ENCODE data around the gene GSG1L.

Gene GSG1L

DNA sequence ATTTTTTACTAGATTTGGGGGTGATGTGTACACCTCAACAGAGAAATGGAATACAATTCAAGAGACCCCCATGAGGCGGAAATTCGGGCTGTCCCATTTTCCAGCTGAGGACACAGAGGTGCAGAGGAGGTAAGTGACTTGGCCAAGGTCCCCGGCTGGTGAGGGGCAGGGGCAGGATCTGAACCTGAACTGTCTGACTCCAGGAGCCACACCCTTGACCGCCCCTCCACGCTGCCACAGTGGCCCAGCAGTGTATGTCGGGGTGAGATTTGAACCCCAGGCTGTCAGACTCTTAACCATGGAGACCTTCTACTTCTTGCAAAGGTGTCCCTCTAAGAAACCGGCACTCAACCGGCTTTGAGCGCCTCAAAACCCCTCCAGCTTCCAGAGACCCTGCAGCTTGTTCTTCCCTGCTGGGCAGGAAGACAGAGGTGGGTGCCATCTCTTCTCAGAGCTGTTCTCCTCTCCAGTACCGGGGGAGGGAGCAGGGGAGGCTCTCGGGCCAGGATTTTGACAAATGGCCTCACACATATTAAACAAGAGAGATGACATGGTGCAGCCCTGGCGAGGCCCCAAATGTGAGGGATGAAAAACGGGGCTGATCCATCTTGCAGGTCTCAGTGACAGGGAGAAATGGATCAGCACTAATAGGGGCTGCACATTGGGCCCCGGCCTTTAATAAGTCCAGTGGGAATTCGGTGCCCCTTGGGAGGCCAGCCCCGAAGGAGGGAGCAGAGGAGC, 222.3 kb downstream of the GSG1L start:
- no peak for DNase-seq

DNA sequence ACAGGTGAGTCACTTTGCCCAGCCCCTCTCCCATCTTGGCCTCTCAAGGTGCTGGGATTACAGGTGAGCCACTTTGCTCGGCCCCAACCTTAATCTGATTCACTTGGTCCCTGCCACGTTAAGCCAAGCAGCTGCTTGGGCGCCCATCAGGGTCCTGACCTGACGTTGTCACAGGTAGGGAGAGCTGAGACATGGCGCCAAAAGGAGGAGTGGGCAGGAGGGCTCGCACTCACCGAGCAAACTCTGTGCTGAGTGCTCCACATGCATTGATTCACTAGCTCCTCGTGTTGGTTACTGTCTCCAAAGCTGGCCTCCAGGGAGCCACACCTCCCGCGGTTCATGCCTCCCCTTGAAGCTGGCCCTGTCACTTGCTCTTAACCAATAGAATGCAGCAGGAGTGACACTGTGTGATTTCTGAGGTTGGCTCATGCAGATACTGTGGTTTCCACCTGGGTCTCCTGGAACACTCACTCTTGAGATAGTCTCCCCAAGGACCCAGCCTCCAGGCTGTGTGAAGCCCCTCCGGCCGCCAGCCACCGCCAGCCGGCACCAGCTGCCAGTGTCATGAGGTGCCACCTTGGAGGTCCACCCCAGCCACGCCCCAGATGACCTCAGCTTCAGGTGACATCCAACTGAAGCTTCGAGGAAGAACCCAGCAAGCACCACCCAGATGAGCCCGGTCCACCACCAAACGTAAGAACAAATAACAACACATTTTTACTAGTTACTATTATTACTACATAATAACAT, 223.0 kb downstream of the GSG1L start:
- no peak for DNase-seq

DNA sequence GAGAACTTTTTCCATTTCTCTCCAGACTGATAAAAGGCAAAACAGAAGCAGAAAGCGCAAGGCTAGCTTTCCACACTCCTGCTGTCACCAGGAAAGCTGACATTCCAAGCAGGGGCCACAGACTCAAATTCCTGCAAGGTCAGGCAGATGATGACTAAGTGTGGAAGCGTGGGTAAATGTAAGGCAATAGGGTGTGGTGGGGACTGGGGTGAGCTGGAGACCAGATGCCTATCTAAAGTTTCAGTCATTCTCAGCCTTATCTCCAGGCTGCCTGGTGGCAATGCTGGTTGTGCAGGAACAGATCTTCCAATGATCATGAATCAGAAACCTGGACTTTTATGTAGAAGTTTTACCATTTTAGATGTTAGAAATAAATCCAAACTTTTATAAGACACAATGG, 224.1 kb downstream of the GSG1L start:
- DNase-seq: no peak

DNA sequence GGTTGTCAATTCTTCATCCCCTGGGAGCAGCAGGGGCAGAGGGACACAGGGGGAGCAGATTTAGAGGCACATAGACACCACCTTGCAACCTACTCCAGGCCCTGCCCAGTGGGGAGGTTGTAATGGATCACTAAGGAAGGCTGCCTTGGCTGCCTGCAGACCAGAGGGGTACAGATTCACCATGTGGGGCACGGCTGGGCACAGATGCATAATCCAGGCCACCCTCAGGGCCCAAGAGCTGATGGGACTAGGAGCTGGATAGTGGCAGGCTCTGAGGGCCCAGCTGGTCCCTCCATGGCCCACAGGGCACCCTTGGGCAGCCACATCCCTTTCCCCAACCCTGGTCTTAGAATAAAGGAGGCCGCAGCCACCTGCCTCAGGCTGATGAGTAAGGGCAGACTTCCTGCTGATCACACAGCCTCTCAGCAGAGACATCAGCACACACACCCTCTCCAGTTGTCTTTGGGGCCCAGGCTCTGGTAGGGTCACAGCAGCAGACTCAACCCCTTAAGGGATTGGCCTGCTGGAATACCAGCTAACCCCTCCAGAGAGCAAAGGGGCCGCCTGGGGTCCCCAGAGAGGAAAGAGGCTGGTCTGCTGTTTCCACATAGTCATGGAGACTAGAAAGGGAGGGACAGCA, 224.9 kb downstream of the GSG1L start:
- no peak for DNase-seq

DNA sequence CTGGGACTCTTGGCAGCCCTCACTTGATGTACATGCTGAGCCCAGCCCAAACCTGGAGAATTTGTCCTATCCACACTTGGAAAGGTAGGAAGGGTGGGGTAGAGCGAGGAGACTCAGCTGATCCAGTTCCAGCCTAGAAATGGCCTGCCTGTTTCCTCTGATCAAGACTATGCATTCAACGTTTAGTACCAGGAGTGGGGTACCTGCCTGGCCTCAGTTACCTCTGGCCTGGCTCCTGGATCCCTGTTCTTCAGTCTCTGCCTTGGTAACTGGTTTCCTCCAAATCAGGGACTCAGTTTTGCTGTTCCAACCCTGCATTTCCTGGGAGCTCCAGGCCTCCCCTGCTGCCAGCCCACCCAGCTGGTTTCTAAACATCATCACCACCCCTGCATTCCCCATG, 233.5 kb downstream of the GSG1L start:
- DNase-seq: no peak

DNA sequence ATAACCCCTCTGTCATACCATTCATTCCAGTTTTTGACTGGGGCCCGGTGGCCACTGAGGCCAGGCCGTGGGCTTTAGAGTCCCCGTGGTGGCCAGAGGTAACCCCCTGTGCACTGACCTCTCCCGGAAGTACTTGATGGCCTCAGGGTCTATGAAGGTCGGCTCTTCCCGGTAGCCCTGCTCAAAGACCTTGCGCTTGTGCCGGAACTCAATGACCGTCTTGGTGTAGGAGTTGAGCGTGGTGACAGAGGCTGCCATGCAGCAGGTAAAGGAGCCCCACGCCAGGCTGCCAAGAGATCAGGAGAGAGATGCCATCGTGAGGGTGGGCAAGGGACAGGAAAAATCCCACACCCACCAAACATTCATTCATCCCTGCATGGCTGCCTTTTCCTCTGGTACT, 234.8 kb downstream of the GSG1L start:
- no peak for DNase-seq

DNA sequence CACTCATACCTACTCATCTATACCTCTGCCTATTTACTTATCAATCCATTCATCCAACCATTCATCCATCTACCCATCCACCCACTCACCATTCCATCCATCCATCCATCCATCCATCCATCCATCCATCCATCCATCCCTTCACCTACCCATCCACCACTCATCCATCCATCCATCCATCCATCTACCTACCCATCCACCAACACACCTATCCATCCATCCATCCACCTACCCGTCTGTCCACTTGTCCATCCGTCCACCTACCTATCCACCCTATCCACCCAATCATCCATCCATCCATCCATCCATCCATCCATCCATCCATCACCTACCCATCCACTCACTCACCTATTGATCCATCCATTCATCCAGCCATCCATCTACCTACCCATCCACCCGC, 235.7 kb downstream of the GSG1L start:
- DNase-seq: no peak

DNA sequence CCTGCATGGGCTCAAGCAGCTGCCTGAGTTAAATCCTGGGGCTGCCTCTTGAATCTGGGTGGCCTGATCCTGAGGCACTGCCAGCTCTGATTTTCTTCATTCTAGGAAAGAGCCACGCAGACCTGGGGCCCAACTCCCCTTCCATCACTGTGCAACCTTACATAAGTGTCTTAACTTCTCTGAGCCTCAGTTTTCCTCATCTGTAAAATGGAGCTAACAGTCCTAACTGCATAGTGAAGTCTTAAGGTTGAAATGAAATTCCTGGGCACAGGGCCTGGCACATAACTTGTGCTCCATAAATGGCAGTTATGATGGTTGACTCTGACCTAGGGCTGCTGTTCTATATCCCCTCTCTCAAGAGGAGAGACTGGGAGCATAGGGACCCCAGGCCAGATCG, 236.6 kb downstream of the GSG1L start:
- DNase-seq: no peak

DNA sequence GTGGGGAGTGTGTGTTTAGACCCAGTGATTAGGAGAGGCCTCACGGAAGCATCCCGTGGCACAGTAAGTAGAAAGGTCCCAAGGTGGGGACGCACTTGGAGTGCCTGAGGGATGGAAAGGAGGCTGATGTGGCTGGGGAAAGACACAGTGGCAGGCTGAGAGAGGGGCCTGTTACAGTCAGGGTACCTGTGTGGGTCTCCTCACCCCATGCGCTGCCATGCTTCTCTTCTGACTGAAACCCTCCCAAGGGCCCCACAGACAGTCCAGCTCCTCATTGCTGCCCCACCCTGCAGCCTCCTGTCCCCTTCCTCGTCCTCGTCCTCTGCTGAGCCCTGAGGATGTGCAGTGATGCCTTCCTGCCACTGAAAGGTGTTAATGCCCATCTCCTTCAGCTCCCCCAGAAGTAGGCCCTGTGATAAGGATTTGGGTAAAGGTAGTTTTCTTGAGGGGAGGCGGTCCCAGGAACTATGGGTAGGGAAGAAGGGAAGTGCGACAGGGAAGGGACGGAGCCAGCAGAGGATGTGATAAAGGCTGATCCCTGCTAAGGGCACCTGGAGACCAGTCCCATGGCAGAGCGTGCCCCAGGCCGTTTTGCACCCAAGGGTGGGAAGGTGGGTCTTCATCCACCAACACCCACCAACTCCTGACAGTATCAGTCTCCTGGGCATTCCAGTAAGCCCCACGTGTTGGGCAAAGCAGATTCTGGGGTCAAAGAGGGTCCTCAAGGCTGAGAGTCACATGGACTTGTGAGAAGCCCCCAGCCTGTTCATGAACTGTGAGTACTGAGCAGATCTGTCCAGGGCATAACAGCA, 237.2 kb downstream of the GSG1L start:
- no peak for DNase-seq

DNA sequence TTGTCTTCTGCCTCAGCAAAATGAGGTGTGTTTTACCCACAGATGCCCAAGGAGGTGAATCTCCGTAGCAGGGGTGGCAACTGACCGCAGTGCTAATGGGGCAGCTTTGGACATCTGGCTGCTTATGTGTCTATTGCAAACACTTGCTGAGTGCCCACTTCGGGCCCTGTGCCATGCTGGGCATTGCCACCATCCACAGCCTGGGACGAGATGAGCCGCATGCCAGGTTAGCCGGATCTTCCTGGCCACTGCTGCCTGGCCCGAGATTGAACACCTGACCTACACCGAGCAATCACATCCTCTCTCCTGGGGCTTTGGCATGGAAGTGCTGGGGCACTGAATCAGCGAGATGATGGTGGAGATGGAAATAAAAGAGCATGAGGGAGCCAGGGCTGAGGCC, 238.7 kb downstream of the GSG1L start:
- no peak for DNase-seq

DNA sequence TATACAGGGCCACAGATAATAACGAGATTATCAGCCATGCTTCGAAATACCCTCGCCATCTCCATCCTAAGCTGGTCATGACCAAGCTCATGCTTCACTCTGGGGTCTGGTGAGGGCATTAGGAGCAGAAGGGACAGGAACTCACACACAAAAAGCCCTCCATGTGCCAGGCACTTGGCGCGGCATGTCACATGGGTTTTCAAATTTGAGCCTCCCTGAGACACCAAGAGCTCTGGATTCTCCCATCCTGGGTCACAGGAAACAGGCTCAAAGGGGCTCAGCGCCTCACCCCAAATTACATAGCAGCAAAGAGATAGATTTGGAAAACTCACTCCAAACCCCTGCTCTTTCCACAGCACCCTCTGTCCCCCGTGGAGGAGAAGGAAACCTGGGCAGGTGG, 239.5 kb downstream of the GSG1L start:
- DNase-seq: no peak

DNA sequence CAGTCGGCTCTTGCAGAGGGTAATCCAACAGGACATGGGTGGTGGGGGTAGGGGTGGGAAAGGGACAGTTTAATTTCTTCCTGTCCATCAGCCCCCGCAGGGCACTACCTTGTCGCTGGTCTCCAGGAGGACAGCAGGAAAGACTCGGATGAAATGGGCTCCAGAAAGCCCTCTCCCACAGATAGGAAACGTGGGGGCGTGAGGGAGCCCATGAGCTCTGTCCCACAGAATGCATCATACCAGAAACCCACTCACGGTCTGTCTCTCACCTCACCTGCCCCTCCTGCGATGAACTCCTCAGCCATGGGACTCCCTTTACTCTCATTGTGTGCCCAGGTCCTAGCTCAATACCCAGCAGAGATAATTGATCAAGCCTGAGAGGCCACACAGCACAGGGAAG, 240.1 kb downstream of the GSG1L start:
- no peak for DNase-seq

DNA sequence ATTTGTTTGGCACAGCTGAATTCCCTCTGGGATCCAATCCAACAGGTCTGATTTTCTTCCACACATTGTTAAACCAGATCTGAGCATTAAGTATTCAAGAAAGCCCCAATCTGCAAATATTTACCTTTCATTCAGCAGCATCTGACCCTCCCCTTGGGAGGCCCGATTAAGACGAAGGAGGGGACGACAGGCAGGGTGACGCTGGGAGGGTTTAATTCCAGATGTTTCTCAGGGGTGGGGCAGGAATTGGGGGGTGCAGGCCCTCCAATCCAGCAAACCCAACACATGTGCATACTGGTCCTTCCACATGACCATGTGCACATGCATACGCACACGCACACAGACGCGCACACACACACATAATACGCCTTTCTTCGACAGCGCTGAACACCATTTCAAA, 240.5 kb downstream of the GSG1L start:
- DNase-seq: no peak

DNA sequence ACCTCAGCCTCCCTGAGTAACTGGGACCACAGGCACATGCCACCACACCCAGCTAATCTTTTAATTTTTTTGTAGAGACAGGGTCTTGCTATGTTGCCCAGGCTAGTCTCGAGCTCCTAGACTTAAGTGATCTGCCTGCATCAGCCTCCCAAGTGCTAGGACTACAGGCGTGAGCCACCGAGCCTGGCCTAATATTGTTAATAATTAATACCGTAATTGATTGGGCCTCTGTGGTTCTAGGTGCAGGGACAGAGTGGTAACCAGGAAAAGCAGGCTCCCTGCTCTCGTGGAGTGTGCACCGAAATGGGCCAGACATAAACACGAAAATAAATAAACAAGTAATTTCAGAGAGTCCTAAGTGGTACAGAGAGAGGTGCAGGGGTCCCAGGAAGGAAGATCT, 241.0 kb downstream of the GSG1L start:
- no peak for DNase-seq

DNA sequence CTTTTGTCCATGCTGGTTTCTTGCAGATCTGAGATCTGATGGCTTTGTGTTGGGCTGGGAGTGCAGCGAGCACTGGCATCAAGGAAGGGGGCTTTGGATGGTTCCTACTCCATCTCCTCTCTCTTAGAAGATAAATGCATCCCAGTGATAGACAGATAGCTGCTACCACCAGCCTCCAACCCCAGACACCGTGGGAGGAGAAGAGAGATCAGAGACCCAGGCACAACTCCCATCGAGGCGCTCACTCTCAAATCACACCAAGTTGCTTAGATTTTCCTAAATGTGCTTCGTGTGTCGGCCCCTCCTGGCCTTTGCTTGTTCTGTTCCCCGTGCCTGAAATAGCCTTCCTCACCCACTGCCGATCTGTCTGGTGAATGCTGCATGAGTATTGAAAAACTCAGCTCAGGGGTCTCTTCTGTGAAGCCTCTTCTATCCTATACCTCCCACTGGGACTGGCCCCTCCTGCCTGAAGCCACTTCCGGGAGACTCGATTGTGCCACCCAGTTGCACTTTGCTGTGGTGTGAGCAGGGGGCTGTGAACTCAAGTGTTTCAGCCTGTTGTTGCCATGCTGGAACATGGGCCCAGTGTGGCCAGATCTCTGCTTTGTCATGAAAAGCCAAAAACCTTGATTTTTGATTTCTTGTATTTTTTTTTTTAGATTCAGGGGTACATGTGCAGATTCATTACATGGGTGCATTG, 242.7 kb downstream of the GSG1L start:
- DNase-seq: no peak

DNA sequence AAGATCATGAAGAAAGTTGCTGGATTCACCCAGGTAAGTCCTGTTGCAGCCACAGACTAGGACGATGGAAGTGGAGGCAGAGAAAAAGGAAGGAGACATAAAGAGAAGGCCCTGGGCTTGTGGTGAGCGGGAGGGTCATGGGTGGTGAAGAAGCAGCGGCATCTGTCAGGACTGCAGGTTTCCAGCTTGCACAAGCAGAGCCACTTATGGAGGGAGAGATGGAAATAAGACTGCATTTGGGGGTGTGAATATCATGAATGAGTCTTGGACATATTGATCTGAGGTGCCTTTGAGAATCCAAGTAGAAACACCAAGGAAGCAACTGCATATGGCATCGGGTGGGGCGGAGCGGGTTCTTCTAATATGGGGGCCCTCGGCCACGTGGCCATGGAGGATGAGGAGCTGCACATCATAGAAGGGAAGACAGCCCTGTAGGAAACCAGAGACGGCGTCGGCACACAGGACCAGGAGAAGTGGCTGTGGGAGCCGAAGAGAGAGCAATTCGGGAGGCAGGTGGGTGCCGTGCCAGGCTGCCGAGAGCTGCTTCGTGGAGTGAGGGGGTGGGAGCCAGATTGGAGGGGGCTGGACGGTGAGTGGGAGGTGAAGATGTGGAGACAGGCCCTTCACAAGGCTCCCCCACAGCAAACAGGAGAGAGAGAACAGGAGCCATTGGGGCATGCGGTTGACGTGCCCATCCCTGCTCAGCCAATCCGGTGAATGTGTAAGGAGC, 243.5 kb downstream of the GSG1L start:
- no peak for DNase-seq

DNA sequence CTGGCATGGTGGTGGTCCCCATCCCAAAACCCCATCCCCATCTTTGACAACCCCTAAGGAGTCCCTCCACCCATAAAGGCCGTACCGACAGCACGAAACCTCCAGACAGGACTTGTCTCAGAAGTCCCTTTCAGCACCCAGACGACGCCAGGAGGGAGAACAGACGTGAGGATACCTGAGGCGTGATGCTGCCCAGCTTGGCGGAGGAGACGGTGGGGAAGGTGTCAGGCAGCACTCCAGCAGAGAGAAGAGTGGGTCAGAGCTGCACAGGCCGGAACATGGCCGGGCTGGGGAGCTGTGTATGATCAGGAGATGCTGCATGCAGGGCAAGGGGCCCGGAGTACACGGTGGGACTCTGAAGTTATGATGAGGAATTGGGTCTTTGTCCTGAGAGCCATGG, 244.2 kb downstream of the GSG1L start:
- DNase-seq: no peak

DNA sequence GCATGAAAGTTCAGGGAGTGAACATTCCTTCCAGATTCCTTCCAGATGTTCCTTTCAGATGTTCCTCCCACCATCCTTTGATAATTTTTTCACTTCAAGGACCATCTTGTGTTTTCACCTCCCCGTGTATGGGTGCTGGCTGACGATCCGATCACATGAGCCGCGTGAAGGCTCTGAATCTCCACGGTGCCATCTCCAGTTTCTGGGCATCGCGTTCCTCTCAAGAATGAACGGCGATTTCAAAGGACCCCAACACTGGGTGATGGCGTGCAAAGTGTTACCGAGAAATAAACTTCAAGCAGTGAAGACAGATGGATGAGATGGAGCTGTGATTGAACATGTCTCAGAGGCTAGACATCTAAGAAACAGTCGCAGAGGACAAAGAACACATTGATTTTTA, 245.3 kb downstream of the GSG1L start:
- no peak for DNase-seq

DNA sequence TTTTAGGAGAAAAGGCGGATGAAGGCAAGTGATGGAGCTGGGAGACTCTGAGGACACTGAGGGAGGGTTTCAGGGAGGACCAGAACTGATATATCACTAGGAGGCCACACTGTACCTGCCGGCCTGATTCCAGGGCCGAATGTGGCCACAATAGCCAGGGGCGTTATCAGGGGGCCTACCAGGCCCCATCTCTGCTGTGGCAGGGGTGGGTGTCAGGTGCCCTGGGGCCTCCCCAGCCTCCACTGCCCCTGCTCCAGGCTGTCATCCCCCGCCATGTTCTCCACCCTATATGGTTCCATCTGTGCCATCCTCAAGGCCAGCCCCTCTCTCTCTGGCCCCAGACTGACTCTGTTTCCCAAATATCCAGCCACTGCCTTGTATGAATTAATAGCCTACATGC, 246.5 kb downstream of the GSG1L start:
- no peak for DNase-seq

DNA sequence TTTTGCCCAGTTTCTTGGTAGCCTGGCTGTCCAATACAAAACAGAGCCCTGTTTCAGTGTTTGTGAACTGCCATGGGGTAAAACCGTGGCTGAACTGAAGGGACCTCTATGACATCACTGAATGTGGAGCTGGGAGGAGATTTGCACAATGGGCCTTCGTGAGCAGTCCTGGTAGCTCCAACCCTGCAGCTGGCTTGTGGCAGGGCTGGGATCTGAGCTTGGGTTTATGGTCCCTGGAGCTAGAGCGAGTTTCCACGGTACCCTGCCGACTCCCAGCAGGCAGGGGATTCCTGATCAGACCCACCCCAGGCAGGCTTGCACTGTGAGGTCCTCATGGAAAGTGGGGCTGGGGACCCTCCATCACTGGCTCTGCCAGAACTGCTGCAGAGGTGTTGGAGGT, 247.0 kb downstream of the GSG1L start:
- DNase-seq: no peak

DNA sequence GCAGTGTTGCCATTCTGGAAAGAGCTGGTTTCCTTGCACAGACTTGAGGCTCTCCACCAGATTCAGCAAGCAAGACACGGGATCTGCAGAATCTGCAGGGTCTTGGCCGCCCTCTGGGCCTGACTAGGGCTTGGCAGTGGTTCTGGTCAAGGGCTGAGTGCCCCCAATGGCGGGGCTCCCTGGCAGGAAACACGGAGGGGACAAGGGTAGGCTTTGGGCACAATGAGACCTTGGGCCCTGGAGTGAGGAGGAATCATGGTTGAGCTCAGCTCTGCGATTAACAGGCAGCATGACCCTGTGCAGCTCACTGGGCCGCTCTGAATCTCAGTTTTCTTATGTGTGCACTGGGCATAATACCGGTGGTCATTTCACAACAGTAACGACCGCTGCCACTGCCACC, 249.9 kb downstream of the GSG1L start:
- DNase-seq: no peak

DNA sequence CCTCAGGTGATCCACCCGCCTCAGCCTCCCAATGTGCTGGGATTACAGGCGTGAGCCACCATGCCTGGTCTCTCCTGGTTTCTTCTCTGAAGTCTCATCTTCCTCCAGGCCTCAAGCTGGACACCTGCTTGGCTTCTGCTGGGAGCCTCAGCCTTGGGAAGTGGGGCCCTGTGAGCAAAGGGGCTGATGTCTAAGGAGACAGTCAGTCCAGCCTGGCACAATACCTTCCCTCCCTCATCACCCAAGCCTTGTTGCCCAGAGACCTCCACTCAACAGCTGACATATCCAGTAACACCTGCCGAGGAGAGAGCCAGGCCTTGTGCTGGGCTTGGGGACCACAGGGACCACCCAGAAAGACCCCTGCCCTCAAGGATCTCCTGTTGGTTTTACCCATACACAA, 251.6 kb downstream of the GSG1L start:
- DNase-seq: no peak
